Keratinocyte (primary cell): ENCODE measurements around the gene MYOT.

Experiments
- CTCF ChIP-seq, 3 experiments: IDR thresholded peaks in 1 of 3; conservative IDR thresholded peaks in 1 of 3; optimal IDR thresholded peaks in 1 of 3; 2 replicates in 2 of 3; 3 replicates in 1 of 3; pipeline versions ENCODE3 to v1.5.1; 2011; ENCODE audit warnings: low read length in 3 of 3, mild to moderate bottlenecking in 3 of 3, moderate library complexity in 2 of 3, control low read depth in 1 of 3, inconsistent platforms in 1 of 3; ENCODE audit not compliant: insufficient read depth in 2 of 3; ENCODE audit errors: extremely low read depth in 1 of 3
- EZH2 ChIP-seq: IDR thresholded peaks from one replicate; pipeline ENCODE4 v1.6.1; 2012; ENCODE audit warnings: inconsistent platforms, mild to moderate bottlenecking, low read length, moderate library complexity

- TF ChIP-seq CTCF (optimal IDR thresholded peaks at IDR 0.05 in 1 of 3, IDR thresholded peaks at IDR 0.05 in 1 of 3, conservative IDR thresholded peaks at IDR 0.05 in 1 of 3; ENCODE audit: extremely low read depth in 1 of 3, insufficient read depth in 2 of 3, low read length in 3 of 3), result no peak
- TF ChIP-seq EZH2, result no peak
Observed at GRCh38 chr5:137837491-137838394, 29.9 kb upstream of the MYOT start.
